DMS114 treated with DMSO at 0.1 percent for 48 hours (cell line): ENCODE results near the gene PPIF.
"Not testable (repeated sequence)": the region's sequence is repeated elsewhere in the genome, so short reads cannot be mapped to it uniquely, and the experiment has no call there.

Source experiments
- DNase-seq: peaks from one replicate; lab custom pipeline; 2025; ENCODE audit not compliant: unreplicated experiment; lab: John Stamatoyannopoulos, UW

Gene PPIF

GRCh38 chr10:79329529-79329928, 17.7 kb upstream of the PPIF start:
- DNase-seq: no peak

- DNase-seq: no peak
These were observed 16.0 kb upstream of the PPIF start for GRCh38 chr10:79331226-79331625.

GRCh38 chr10:79331709-79332108, 15.6 kb upstream of the PPIF start:
- no peak for DNase-seq

GRCh38 chr10:79332610-79333315, 14.5 kb upstream of the PPIF start:
- DNase-seq: not testable (repeated sequence)

GRCh38 chr10:79333513-79333912, 13.8 kb upstream of the PPIF start:
- no peak for DNase-seq

GRCh38 chr10:79334573-79334972, 12.7 kb upstream of the PPIF start:
- DNase-seq: no peak

- no peak for DNase-seq
These were observed 12.2 kb upstream of the PPIF start for GRCh38 chr10:79335094-79335469.

GRCh38 chr10:79335470-79336235, 11.6 kb upstream of the PPIF start:
- DNase-seq: no peak

GRCh38 chr10:79336276-79336675, 11.0 kb upstream of the PPIF start:
- DNase-seq: no peak

- DNase-seq: no peak
These were observed 10.5 kb upstream of the PPIF start for GRCh38 chr10:79336739-79337138.

GRCh38 chr10:79337783-79338469, 9.3 kb upstream of the PPIF start:
- DNase-seq: not testable (repeated sequence)

GRCh38 chr10:79339266-79339665, 8.0 kb upstream of the PPIF start:
- DNase-seq: no peak

GRCh38 chr10:79340646-79341244, 6.5 kb upstream of the PPIF start:
- no peak for DNase-seq

GRCh38 chr10:79342295-79342761, 4.9 kb upstream of the PPIF start:
- no peak for DNase-seq

- no peak for DNase-seq
These were observed 4.3 kb upstream of the PPIF start for GRCh38 chr10:79342811-79343561.

- no peak for DNase-seq
These were observed 2.6 kb upstream of the PPIF start for GRCh38 chr10:79344502-79345195.

GRCh38 chr10:79345241-79346011, 1.8 kb upstream of the PPIF start:
- no peak for DNase-seq

GRCh38 chr10:79346012-79346340, 1.3 kb upstream of the PPIF start:
- DNase-seq: no peak

- DNase-seq: no peak
These were observed 662 bp upstream of the PPIF start for GRCh38 chr10:79346388-79347225.
